Measurements from ENCODE around the gene FAM184A. TPM values are rescaled to one million over a fixed set of nuclear protein-coding genes. Genes with fewer than 3 reads are reported as not detected.

The FAM184A gene
- total RNA-seq, 4 donors from 2014 or later: 0.20 to 13.1 (median 2.9) TPM

GRCh38 chr6:119077391-119077642, 1.1 kb downstream of the FAM184A start:
- 33 to 41% methylated on average over 3 of the region's 3 CpGs for WGBS, 2 donors (ENCODE audit: low coverage in 1 of 2)
- H3K9me3 ChIP-seq: no peaks in the 10 kb centered on the region
- peak overlapping the region in 1 of 4 donors; percentile 59 for H3K4me3 ChIP-seq
- H3K27ac ChIP-seq: peak overlapping the region; percentile 59 to 84 (median 70)
- intact Hi-C loops (cut with DNase I; ENCODE audit: low total_unique reads) (loop anchor here (5.0 kb wide), 1 partner anchor 185 kb away; the partner anchor contains the start of gene ASF1A), in situ Hi-C loops (cut with MboI; ENCODE audit: low pct_ligation_motif_present in 1 of 4, low pct_unique_long_range_greater_than_20kb in 1 of 4, low sequenced_read_pairs in 3 of 4) (no loop called here)
- no peaks in the 10 kb centered on the region for H3K36me3 ChIP-seq
- no peak for DNase-seq
- TF ChIP-seq EP300 (IDR thresholded peaks at IDR 0.05; ENCODE audit: low read depth) (no peak), POLR2A (IDR thresholded peaks at IDR 0.05) (no peak), POLR2AphosphoS5 (IDR thresholded peaks at IDR 0.05) (no peak)
- TF ChIP-seq, protein P1, sequence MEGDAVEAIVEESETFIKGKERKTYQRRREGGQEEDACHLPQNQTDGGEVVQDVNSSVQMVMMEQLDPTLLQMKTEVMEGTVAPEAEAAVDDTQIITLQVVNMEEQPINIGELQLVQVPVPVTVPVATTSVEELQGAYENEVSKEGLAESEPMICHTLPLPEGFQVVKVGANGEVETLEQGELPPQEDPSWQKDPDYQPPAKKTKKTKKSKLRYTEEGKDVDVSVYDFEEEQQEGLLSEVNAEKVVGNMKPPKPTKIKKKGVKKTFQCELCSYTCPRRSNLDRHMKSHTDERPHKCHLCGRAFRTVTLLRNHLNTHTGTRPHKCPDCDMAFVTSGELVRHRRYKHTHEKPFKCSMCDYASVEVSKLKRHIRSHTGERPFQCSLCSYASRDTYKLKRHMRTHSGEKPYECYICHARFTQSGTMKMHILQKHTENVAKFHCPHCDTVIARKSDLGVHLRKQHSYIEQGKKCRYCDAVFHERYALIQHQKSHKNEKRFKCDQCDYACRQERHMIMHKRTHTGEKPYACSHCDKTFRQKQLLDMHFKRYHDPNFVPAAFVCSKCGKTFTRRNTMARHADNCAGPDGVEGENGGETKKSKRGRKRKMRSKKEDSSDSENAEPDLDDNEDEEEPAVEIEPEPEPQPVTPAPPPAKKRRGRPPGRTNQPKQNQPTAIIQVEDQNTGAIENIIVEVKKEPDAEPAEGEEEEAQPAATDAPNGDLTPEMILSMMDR (IDR thresholded peaks at IDR 0.05): no peak
- H3K4me1 ChIP-seq: peaks cover 0 to 13% (median 6%) of the 10 kb centered on the region in 4 donors
- peaks cover 4% of the 10 kb centered on the region for H3K27me3 ChIP-seq

GRCh38 chr6:119076576-119077390, 1.7 kb downstream of the FAM184A start:
- intact Hi-C loops (cut with DNase I; ENCODE audit: low total_unique reads): loop anchor here (5.0 kb wide), 1 partner anchor 184 kb away; the partner anchor contains the start of gene ASF1A
- Histone ChIP-seq H3K27ac (peak overlapping the region in 2 of 4 donors; percentile 67 to 84), H3K4me3 (peak overlapping the region in 1 of 4 donors; percentile 59), H3K27me3 (peaks cover 4% of the 10 kb centered on the region), H3K36me3 (no peaks in the 10 kb centered on the region), H3K9me3 (no peaks in the 10 kb centered on the region), H3K4me1 (peaks cover 0 to 13% (median 6%) of the 10 kb centered on the region in 4 donors)
- 69 to 75% methylated on average over 7 of the region's 7 CpGs for WGBS, 2 donors (ENCODE audit: low coverage in 1 of 2)
- in situ Hi-C loops (cut with MboI; ENCODE audit: low pct_ligation_motif_present in 1 of 4, low pct_unique_long_range_greater_than_20kb in 1 of 4, low sequenced_read_pairs in 3 of 4): no loop called here
- DNase-seq: no peak
- no peak for TF ChIP-seq POLR2AphosphoS5 (IDR thresholded peaks at IDR 0.05)

DNA sequence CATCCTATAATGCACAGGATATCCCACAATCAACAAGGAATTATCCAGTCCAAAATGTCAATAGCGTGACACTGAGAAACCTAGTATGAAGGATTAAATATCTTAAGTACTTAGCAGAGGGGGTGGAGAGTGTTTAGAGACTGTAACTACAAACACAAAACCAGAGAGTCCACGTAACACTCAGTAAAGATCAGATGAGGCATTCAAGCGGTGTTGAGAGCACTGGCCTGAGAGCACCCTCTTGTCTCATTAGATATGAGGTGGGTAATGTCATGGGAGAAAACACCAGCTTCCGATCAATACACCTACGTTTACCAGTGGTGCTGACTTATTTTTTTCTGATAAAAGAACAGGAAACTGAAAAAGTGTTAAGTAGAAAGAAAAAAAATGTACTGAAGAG, 2.3 kb downstream of the FAM184A start:
- H3K4me1 ChIP-seq: peaks cover 0 to 13% (median 6%) of the 10 kb centered on the region in 4 donors
- 79 to 83% methylated on average over 4 to 5 of the region's 5 CpGs for WGBS, 2 donors (ENCODE audit: low coverage in 1 of 2)
- no peaks in the 10 kb centered on the region for H3K36me3 ChIP-seq
- TF ChIP-seq POLR2AphosphoS5 (IDR thresholded peaks at IDR 0.05) (no peak), EP300 (IDR thresholded peaks at IDR 0.05; ENCODE audit: low read depth) (no peak), POLR2A (IDR thresholded peaks at IDR 0.05) (no peak)
- TF ChIP-seq, protein P1 (IDR thresholded peaks at IDR 0.05): no peak
- H3K4me3 ChIP-seq: no peak overlapping the region
- H3K27me3 ChIP-seq: peaks cover 4% of the 10 kb centered on the region
- intact Hi-C loops (cut with DNase I; ENCODE audit: low total_unique reads) (loop anchor here (5.0 kb wide), 1 partner anchor 184 kb away; the partner anchor contains the start of gene ASF1A), in situ Hi-C loops (cut with MboI; ENCODE audit: low pct_ligation_motif_present in 1 of 4, low pct_unique_long_range_greater_than_20kb in 1 of 4, low sequenced_read_pairs in 3 of 4) (no loop called here)
- peak overlapping the region in 1 of 4 donors; percentile 67 for H3K27ac ChIP-seq
- DNase-seq: no peak
- no peaks in the 10 kb centered on the region for H3K9me3 ChIP-seq

DNA sequence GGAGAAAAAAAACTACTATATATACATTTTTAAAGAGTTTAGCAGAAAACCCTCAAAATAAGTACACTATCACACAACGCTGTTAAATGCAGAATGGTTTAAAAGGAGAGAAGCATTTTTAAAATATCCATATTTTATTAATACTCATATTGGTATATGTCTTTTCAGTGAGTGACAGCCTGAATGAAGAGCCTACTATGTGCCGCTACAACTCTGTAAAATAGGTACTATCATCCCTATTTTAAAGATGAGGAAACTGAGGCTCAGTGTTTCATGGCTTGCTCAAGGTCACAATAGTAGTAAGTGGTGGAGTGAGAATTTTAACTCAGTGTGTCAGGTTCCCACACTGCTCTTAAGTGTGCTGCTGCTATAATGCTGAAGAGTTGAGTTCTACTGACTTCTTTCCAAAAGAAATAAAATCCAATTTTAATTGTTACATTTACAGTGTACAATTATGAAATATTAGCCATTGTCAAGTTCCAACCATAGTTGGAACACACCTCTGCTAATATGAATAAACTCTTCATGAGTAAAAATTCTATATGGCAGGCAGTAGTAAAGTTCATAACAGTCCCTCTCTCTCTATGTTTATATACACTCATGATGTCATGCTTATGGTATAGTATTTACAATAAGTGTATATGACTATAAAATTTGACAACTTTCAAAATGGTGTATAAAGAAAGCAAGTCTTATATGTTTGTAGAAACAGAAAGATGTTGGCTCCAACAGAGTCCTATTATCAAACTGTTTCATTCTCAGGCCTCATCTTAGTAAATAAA, 3.1 kb downstream of the FAM184A start:
- Histone ChIP-seq H3K4me1 (peaks cover 0 to 13% (median 6%) of the 10 kb centered on the region in 4 donors), H3K9me3 (no peaks in the 10 kb centered on the region), H3K4me3 (no peak overlapping the region), H3K36me3 (no peaks in the 10 kb centered on the region), H3K27ac (no peak overlapping the region), H3K27me3 (peaks cover 4% of the 10 kb centered on the region)
- DNase-seq: no peak
- in situ Hi-C loops (cut with MboI; ENCODE audit: low pct_ligation_motif_present in 1 of 4, low pct_unique_long_range_greater_than_20kb in 1 of 4, low sequenced_read_pairs in 3 of 4): no loop called here
- TF ChIP-seq POLR2AphosphoS5 (IDR thresholded peaks at IDR 0.05) (no peak), POLR2A (IDR thresholded peaks at IDR 0.05) (no peak), EP300 (IDR thresholded peaks at IDR 0.05; ENCODE audit: low read depth) (no peak)
- TF ChIP-seq, protein P1 (IDR thresholded peaks at IDR 0.05): no peak
- 93 to 95% methylated on average over 2 of the region's 2 CpGs for WGBS, 2 donors (ENCODE audit: low coverage in 1 of 2)
- intact Hi-C loops (cut with DNase I; ENCODE audit: low total_unique reads): loop anchor here (5.0 kb wide), 1 partner anchor 183 kb away; the partner anchor contains the start of gene ASF1A
